GM12874 (cell line): ENCODE measurements around the gene SENP7.

Experiments
- CTCF ChIP-seq: IDR thresholded peaks from 2 replicates; pipeline ENCODE4 v1.5.1; 2011; ENCODE audit warnings: low read depth, mild to moderate bottlenecking, control low read depth, low read length, moderate library complexity; ENCODE audit not compliant: insufficient read depth

Gene SENP7

GRCh38 chr3:101300073-101300472 is 212.9 kb downstream of the SENP7 start:
- TF ChIP-seq CTCF: no peak

DNA sequence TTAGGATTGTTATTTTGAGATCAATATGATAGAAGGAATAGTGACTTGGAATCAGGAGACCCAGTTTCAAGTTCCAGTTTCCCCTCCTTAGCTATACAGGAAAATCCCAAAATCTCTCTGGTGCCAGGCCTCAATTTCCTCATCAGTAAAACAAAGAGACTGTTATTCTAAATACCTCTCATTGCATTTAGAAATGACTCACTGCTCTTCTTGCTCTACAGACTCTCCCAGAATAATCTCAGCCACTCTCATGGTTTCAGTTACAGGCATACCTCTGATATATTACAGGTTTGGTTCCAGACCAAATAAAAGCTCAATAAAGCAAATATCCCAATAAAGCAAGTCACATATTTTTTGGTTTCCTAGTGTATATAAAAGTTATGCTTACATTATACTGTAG is 221.0 kb downstream of the SENP7 start:
- no peak for TF ChIP-seq CTCF

DNA sequence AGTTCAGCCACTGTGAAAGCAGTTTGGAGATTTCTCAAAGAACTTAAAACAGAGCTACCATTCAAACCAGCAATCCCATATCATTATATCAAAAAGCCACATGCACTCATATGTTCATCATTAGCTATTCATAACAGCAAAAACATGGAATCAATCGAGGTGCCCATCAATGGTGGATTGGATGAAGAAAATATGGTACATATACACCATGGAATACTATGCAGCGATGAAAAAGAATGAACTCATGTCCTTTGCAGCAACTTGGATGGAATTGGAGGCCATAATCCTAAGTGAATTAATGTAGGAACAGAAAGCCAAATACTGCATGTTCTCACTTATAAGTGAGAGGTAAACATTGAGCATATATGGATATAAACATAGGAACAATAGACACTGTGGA is 224.7 kb downstream of the SENP7 start:
- no peak for TF ChIP-seq CTCF

DNA sequence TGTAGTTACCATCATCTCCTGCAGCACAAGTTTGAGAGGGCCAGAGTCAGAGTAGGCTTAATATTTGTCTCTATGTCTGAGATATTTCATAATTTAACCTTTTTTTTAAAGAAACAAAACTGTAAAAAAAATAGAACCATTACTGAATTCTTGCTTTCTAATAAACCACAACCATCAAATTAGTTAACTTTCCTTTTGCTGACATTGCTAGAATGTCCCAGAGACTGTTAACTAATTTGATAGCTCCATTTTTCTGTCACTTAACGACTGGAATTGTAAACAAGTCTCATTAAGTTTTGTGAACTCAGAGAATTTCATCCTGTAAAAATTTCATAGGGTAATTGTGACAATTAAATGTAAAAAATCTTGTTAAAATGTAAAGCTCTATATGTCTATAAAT is 228.3 kb downstream of the SENP7 start:
- TF ChIP-seq CTCF: no peak

- TF ChIP-seq CTCF: no peak
Measured at GRCh38 chr3:101281521-101282030, 231.4 kb downstream of the SENP7 start.

DNA sequence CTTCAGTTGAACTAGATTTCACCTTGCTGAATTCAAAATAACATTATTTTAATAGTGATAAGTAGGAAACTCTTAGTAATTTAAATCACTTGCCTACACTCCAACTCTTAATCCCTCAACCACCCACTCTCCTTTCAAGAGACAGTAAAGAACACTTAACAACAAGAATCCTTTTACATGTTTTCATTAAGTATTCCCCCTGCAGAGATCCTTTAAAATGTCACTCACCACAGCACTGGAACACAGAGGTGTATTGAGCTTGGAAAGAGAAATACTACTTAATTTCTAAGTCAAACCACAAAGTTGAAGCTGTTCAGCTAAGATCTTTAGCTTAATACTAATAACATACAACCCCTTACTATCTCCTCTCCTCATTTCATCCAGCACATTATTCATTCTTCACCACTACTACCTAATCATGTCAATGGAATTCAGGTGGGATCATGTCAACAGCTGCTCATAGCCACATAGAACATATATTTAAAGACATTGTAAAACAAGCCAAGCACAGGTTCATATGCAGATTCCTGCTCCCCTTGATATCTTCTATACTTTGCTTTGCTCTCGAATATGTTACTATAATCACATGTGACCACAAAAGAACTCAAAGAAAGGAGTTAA is 233.1 kb downstream of the SENP7 start:
- no peak for TF ChIP-seq CTCF

GRCh38 chr3:101279162-101279561 is 233.8 kb downstream of the SENP7 start:
- TF ChIP-seq CTCF: no peak
